Activated CD8-positive, alpha-beta T cell treated with anti-CD3 and anti-CD28 coated beads for 36 hours (primary cell): ENCODE data around the gene SLC13A5. TPM values are rescaled to one million over a fixed set of nuclear protein-coding genes. Genes with fewer than 3 reads are reported as not detected.
"Not testable (repeated sequence)": the region's sequence is repeated elsewhere in the genome, so short reads cannot be mapped to it uniquely, and the experiment has no call there.

Experiments used
- ATAC-seq: fragments of 200-7000 bp; cut with Tn5 transposase; one replicate; pipeline ENCODE4 v1.10.0; 2021; ENCODE audit warnings: mild to moderate bottlenecking, moderate library complexity
- CTCF ChIA-PET: fragments of 350-600 bp; sonication (Branson Sonifier 250); formaldehyde crosslinking; loops from one replicate; lab custom pipeline; 2021; ENCODE audit warnings: antibody characterized with exemption; lab: Charles Lee
- POLR2A ChIA-PET: fragments of 350-600 bp; sonication (Branson Sonifier 250); formaldehyde crosslinking; loops from one replicate; lab custom pipeline; 2021; ENCODE audit warnings: antibody characterized with exemption; lab: Charles Lee
- DNase-seq: peaks from one replicate; pipeline ENCODE4 v3.0.0-alpha.2; 2020
- H3K27ac Mint-ChIP-seq: one replicate; pipeline ENCODE4 v1.8.0; 2021; ENCODE audit warnings: mild to moderate bottlenecking, mixed read lengths
- H3K27me3 Mint-ChIP-seq: one replicate; pipeline ENCODE4 v1.8.0; 2021; ENCODE audit warnings: mixed read lengths
- H3K36me3 Mint-ChIP-seq: one replicate; pipeline ENCODE4 v1.8.0; 2021; ENCODE audit warnings: low read depth, mixed read lengths
- H3K4me1 Mint-ChIP-seq: one replicate; pipeline ENCODE4 v1.8.0; 2021; ENCODE audit warnings: low read depth, mixed read lengths
- H3K4me3 Mint-ChIP-seq: one replicate; pipeline ENCODE4 v1.8.0; 2021; ENCODE audit warnings: mild to moderate bottlenecking, moderate library complexity, mixed read lengths
- H3K9me3 Mint-ChIP-seq: one replicate; pipeline ENCODE4 v1.8.0; 2021; ENCODE audit warnings: mixed read lengths
- CTCF ChIP-seq: fragments of 200-600 bp; IDR thresholded peaks from one replicate; pipeline ENCODE4 v1.8.0; 2022; ENCODE audit warnings: antibody characterized with exemption, mild to moderate bottlenecking
- intact Hi-C: fragments of 100-400 bp; cut with micrococcal nuclease; formaldehyde crosslinking; loops from one replicate; pipeline ENCODE4 v1.10.0; 2022
- total RNA-seq, 2 experiments: library from RNA; stranded (reverse); gene quantifications; one replicate each; pipeline ENCODE4 v1.2.3, GENCODE V29; 2021

Gene SLC13A5
- total RNA-seq, 2 experiments from 2014 or later: not detected

DNA sequence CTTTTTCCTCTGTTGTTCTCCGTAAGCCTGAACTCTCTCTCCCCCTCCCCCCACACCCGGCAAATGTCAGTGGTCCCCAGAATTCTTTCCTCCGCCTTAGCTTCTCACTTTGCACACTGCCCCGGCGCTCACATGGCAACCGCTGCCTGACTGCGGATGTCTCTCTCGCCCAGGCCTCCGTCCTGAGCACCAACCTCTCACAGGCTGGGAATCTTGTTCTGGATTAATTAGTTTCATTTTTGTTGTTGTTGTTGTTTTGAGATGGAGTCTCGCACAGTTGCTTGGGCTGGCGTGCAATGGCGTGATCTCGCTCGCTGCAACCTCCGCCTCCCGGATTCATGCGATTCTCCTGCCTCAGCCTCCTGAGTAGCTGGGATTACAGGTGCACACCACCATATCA lies 45.0 kb downstream of the SLC13A5 start:
- POLR2A ChIA-PET: no interaction called here

DNA sequence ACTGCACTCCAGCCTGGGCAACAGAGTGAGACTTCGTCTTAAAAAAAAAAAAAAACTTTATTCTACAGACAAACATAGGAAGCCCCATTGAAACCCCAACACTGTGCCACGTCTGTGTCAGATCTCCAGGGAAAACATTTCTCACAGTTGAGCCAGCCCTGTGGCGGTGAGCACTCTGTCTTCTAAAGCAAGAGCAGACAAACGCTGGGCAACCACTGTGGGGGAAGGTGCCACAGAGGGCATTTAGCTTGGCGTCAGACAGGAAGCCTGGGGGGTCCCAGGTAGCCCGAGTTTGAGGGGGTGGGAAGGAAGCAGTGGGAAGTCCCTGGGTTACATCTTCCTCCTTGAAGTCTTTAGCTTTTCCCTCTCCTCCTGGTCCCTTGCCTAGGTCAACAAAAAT lies 45.7 kb downstream of the SLC13A5 start:
- intact Hi-C loops: no loop called here
- ChIA-PET CTCF (interaction anchor here (0.5 to 3.2 kb wide), 7 partner anchors 8 to 337 kb away, joined by 4 to 18 read pairs (median 13); no protein-coding TSS in a partner anchor), POLR2A (no interaction called here)
- DNase-seq (peak; percentile 53), ATAC-seq (peak; percentile 59)
- no peak for TF ChIP-seq CTCF
- H3K27ac Mint-ChIP-seq: no peak overlapping the region
- no peaks in the 10 kb centered on the region for H3K9me3 Mint-ChIP-seq
- no peaks in the 10 kb centered on the region for H3K27me3 Mint-ChIP-seq
- H3K4me3 Mint-ChIP-seq: no peak overlapping the region
- peaks cover 15% of the 10 kb centered on the region for H3K4me1 Mint-ChIP-seq
- no peaks in the 10 kb centered on the region for H3K36me3 Mint-ChIP-seq

More for the DNA sequence above, 45.0 kb downstream of the SLC13A5 start:
- H3K27me3 Mint-ChIP-seq: no peaks in the 10 kb centered on the region
- H3K9me3 Mint-ChIP-seq: no peaks in the 10 kb centered on the region
- H3K4me1 Mint-ChIP-seq: peaks cover 15% of the 10 kb centered on the region
- DNase-seq (no peak), ATAC-seq (no peak)
- no peaks in the 10 kb centered on the region for H3K36me3 Mint-ChIP-seq
- no peak for TF ChIP-seq CTCF
- no peak overlapping the region for H3K4me3 Mint-ChIP-seq
- H3K27ac Mint-ChIP-seq: no peak overlapping the region
- intact Hi-C loops: no loop called here
- CTCF ChIA-PET: interaction anchor here (0.5 to 3.2 kb wide), 5 partner anchors 134 to 336 kb away, joined by 4 to 18 read pairs (median 13); no protein-coding TSS in a partner anchor

GRCh38 chr17:6666557-6666956 lies 46.6 kb downstream of the SLC13A5 start:
- no peak for TF ChIP-seq CTCF
- H3K9me3 Mint-ChIP-seq: no peaks in the 10 kb centered on the region
- no peaks in the 10 kb centered on the region for H3K36me3 Mint-ChIP-seq
- no peak overlapping the region for H3K4me3 Mint-ChIP-seq
- no peaks in the 10 kb centered on the region for H3K27me3 Mint-ChIP-seq
- ATAC-seq (no peak), DNase-seq (no peak)
- no peak overlapping the region for H3K27ac Mint-ChIP-seq
- POLR2A ChIA-PET: interaction anchor here (1.1 kb wide), 1 partner anchor 15 kb away, joined by 3 read pairs; the partner anchor contains the start of genes C17orf100 and MED31
- peaks cover 16% of the 10 kb centered on the region for H3K4me1 Mint-ChIP-seq
- intact Hi-C loops: no loop called here
- CTCF ChIA-PET: interaction anchor here (0.7 to 3.2 kb wide), 15 partner anchors 9 to 378 kb away, joined by 3 to 18 read pairs (median 5); partner anchors contain the start of genes C17orf100, MED31, SLC16A11 and TEKT1

DNA sequence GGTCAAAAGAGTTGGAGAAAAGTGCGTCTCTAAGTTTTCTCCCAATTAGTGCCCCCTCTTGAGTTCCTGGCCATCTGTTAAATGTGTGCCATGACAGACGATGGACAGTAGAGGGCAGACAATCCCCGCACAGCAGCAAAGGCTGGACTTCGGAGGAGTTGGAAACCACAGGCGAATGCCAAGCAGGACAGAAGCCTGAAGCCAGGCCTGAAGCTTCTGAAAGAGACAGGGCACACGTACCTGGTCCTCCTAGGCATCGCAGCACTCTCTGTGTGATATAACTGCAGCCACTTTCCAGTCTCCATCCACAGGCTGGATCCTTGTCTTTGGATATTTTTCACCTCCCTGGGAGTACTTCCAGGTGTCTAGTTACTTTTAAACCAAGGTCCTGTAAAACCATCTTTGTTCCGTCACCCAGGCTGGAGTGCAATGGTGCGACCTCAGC lies 47.1 kb downstream of the SLC13A5 start:
- ChIA-PET CTCF (interaction anchor here (0.7 to 3.2 kb wide), 17 partner anchors 9 to 378 kb away, joined by 3 to 18 read pairs (median 5); partner anchors contain the start of genes C17orf100, MED31, SLC16A11 and TEKT1), POLR2A (interaction anchor here (1.1 kb wide), 1 partner anchor 15 kb away, joined by 3 read pairs; the partner anchor contains the start of genes C17orf100 and MED31)
- Mint-ChIP-seq H3K4me1 (peaks cover 20% of the 10 kb centered on the region), H3K27ac (no peak overlapping the region), H3K36me3 (no peaks in the 10 kb centered on the region), H3K4me3 (no peak overlapping the region), H3K27me3 (no peaks in the 10 kb centered on the region), H3K9me3 (no peaks in the 10 kb centered on the region)
- ATAC-seq: peak; percentile 81
- intact Hi-C loops: no loop called here
- peak; percentile 63 for DNase-seq
- peak; percentile 93 for TF ChIP-seq CTCF

- CTCF ChIA-PET: interaction anchor here (1.0 kb wide), 1 partner anchor 14 kb away, joined by 3 read pairs; no protein-coding TSS in a partner anchor
- ATAC-seq, intact Hi-C loops, H3K36me3 Mint-ChIP-seq, H3K4me3 Mint-ChIP-seq, H3K27ac Mint-ChIP-seq, H3K9me3 Mint-ChIP-seq, DNase-seq, H3K27me3 Mint-ChIP-seq, POLR2A ChIA-PET: not testable (repeated sequence)
- peaks cover 33% of the 10 kb centered on the region for H3K4me1 Mint-ChIP-seq
Observed at GRCh38 chr17:6663200-6663599, 50.0 kb downstream of the SLC13A5 start.
